HepG2 (cell line): ENCODE measurements around the gene HLF. TPM values are rescaled to one million over a fixed set of nuclear protein-coding genes. Genes with fewer than 3 reads are reported as not detected.

Source experiments
- ATAC-seq: fragments of 200-7000 bp; cut with Tn5 transposase; 3 replicates; pipeline ENCODE4 v1.9.1; 2020; ENCODE audit warnings: mild to moderate bottlenecking, moderate library complexity
- BruUV-seq: library from RNA; stranded (reverse); fragments of 400-500 nt; replicated peaks from 2 replicates; lab custom pipeline; 2021; lab: Mats Ljungman, UMichigan
- CTCF ChIA-PET: fragments of 300-600 bp; formaldehyde crosslinking; extraction: SDS; loops from one replicate; lab custom pipeline; 2021; ENCODE audit warnings: low total read pairs, inconsistent platforms, low intra/inter-chr PET ratio; lab: Yijun Ruan, JAX
- POLR2A ChIA-PET: fragments of 350-600 bp; sonication (Branson Sonifier 250); formaldehyde crosslinking; loops from one replicate; lab custom pipeline; 2020; ENCODE audit warnings: antibody characterized with exemption, inconsistent platforms; lab: Yijun Ruan, JAX
- DNase-seq: peaks from one replicate; pipeline ENCODE4 v3.0.0-alpha.2; 2015; ENCODE audit warnings: low spot score
- FAIRE-seq: peaks from 3 replicates; lab custom pipeline; 2011; peaks lifted over from hg19 to GRCh38; lab: Jason Lieb, UNC
- H2AFZ ChIP-seq: one replicate; pipeline ENCODE4 v1.6.1; 2011; ENCODE audit warnings: low read length, inconsistent platforms
- H3K27ac ChIP-seq: fragments of 300-600 bp; 3 replicates; pipeline ENCODE4 v1.8.0; 2011; ENCODE audit warnings: mixed run types, mild to moderate bottlenecking, mixed read lengths, low read length, inconsistent platforms; ENCODE audit not compliant: insufficient read depth; ENCODE audit errors: extremely low read length
- H3K27me3 ChIP-seq, 2 experiments: fragments of 200-600 bp in 1 of 2; 2 replicates in 1 of 2; 3 replicates in 1 of 2; pipeline versions ENCODE4 v1.6.0 to v1.8.0; 2011; ENCODE audit warnings: low read length in 2 of 2, mild to moderate bottlenecking in 2 of 2, moderate library complexity in 2 of 2, inconsistent platforms in 1 of 2; ENCODE audit not compliant: insufficient read depth in 2 of 2, control insufficient read depth in 1 of 2
- H3K36me3 ChIP-seq, 2 experiments: fragments of 200-600 bp in 1 of 2; replicated peaks in 1 of 2; 2 replicates in 1 of 2; 3 replicates in 1 of 2; pipeline versions ENCODE4 v1.5.1 to v1.8.0; 2011; ENCODE audit warnings: low read length in 2 of 2, inconsistent platforms in 1 of 2; ENCODE audit not compliant: insufficient read depth in 2 of 2, control insufficient read depth in 1 of 2
- H3K4me1 ChIP-seq: 2 replicates; pipeline ENCODE4 v1.5.1; 2012; ENCODE audit warnings: low read length, inconsistent platforms; ENCODE audit not compliant: insufficient read depth
- H3K4me2 ChIP-seq: 2 replicates; pipeline ENCODE4 v1.6.0; 2011; ENCODE audit warnings: low read depth, low read length, inconsistent platforms
- H3K4me3 ChIP-seq, 3 experiments: fragments of 200-600 bp in 1 of 3; sonication (generic), shearing (Covaris generic) in 1 of 3; replicated peaks in 1 of 3; 2 replicates each; pipeline ENCODE4 v1.5.1; 2011 to 2016; ENCODE audit warnings: low read length in 3 of 3, inconsistent platforms in 2 of 3, low read depth in 2 of 3, mild to moderate bottlenecking in 2 of 3, control low read depth in 1 of 3, mixed read lengths in 1 of 3; ENCODE audit not compliant: insufficient read depth in 1 of 3
- H3K79me2 ChIP-seq: one replicate; pipeline ENCODE4 v1.6.1; 2011; ENCODE audit warnings: low read length, inconsistent platforms; ENCODE audit not compliant: insufficient read depth
- H3K9ac ChIP-seq: 2 replicates; pipeline ENCODE4 v1.6.0; 2011; ENCODE audit warnings: mild to moderate bottlenecking, low read depth, low read length, inconsistent platforms; ENCODE audit not compliant: insufficient read depth
- H3K9me3 ChIP-seq: 2 replicates; pipeline ENCODE4 v1.5.1; 2012; ENCODE audit warnings: mild to moderate bottlenecking, low read length
- H4K20me1 ChIP-seq: 2 replicates; pipeline ENCODE4 v1.6.0; 2011; ENCODE audit warnings: inconsistent platforms, mild to moderate bottlenecking, low read length, moderate library complexity; ENCODE audit not compliant: insufficient read depth
- CCAR2 ChIP-seq: fragments of 200-400 bp; formaldehyde crosslinking; optimal IDR thresholded peaks from 2 replicates; pipeline ENCODE3; 2018; ENCODE audit warnings: low read depth, mild to moderate bottlenecking, low read length, moderate library complexity
- GABPA ChIP-seq, 2 experiments: IDR thresholded peaks; 2 replicates each; pipeline ENCODE4 v1.6.1; 2011 to 2016; ENCODE audit warnings: low read depth in 2 of 2, low read length in 1 of 2, missing biosample characterization in 1 of 2, missing genetic modification characterization in 1 of 2
- GLI4 ChIP-seq: sonication (generic); formaldehyde crosslinking; IDR thresholded peaks from 2 replicates; pipeline ENCODE4 v1.5.1; 2020; ENCODE audit warnings: missing genetic modification reagents, mild to moderate bottlenecking, moderate library complexity, borderline replicate concordance
- ISL2 ChIP-seq: sonication (generic); formaldehyde crosslinking; IDR thresholded peaks from 2 replicates; pipeline ENCODE4 v1.5.0; 2020; ENCODE audit warnings: missing genetic modification reagents
- KLF6 ChIP-seq: IDR thresholded peaks from 2 replicates; pipeline ENCODE4 v1.8.0; 2016; ENCODE audit warnings: missing biosample characterization, missing genetic modification reagents
- MED13 ChIP-seq: sonication (generic); formaldehyde crosslinking; IDR thresholded peaks from 2 replicates; pipeline ENCODE4 v1.5.0; 2020; ENCODE audit warnings: missing genetic modification reagents
- POLR2AphosphoS2 ChIP-seq: IDR thresholded peaks from 2 replicates; pipeline ENCODE4 v1.6.1; 2011; ENCODE audit warnings: low read depth, low read length, improper control_type of control experiment
- RBFOX2 ChIP-seq: fragments of 200-400 bp; formaldehyde crosslinking; IDR thresholded peaks from 2 replicates; pipeline ENCODE4 v1.6.1; 2017; ENCODE audit warnings: low read depth, mild to moderate bottlenecking, low read length
- RBM22 ChIP-seq: fragments of 200-400 bp; formaldehyde crosslinking; optimal IDR thresholded peaks from 2 replicates; pipeline ENCODE3; 2017; ENCODE audit warnings: mild to moderate bottlenecking, low read length, moderate library complexity
- ZFP36L1 ChIP-seq: sonication (generic); formaldehyde crosslinking; IDR thresholded peaks from 2 replicates; pipeline ENCODE4 v1.8.0; 2022; ENCODE audit warnings: mild to moderate bottlenecking, missing genetic modification reagents, moderate library complexity
- ZFY ChIP-seq: sonication (generic); formaldehyde crosslinking; IDR thresholded peaks from 2 replicates; pipeline ENCODE4 v1.4.0; 2020; ENCODE audit warnings: missing genetic modification reagents
- ZNF264 ChIP-seq: sonication (generic); formaldehyde crosslinking; IDR thresholded peaks from 2 replicates; pipeline ENCODE4 v1.4.0; 2020; ENCODE audit warnings: missing genetic modification reagents
- ZNF326 ChIP-seq: sonication (generic); formaldehyde crosslinking; IDR thresholded peaks from 2 replicates; pipeline ENCODE4 v1.4.0; 2020; ENCODE audit warnings: missing genetic modification reagents, borderline replicate concordance
- WGBS: methylation state at CpG from one replicate; pipeline ENCODE4 v1.1.6; 2017; ENCODE audit warnings: low lambda C conversion rate; 5-methylcytosine and 5-hydroxymethylcytosine counted together
- in situ Hi-C: cut with HindIII; loops from 2 replicates; pipeline ENCODE4 v1.10.0; 2017; ENCODE audit warnings: low pct_unique_long_range_greater_than_20kb; ENCODE audit not compliant: extremely low pct_ligation_motif_present
- intact Hi-C: fragments of 100-400 bp; cut with micrococcal nuclease; formaldehyde crosslinking; loops from one replicate; pipeline ENCODE4 v1.10.0; 2022; ENCODE audit not compliant: unreplicated experiment
- polyA plus RNA-seq, 8 experiments: library from polyadenylated mRNA; depleted of rRNA in 3 of 8; stranded (reverse) in 7 of 8; unstranded in 1 of 8; fragments of >200 nt; fragmentation: Illumina TruSeq in 4 of 8; extraction: Trizol in 4 of 8; gene quantifications; 2 replicates each; pipeline versions ENCODE4 v1.2.1 to v1.2.3, GENCODE V29; 2011 to 2016; ENCODE audit warnings: low read depth in 4 of 8, missing spikeins in 1 of 8, mixed read lengths in 1 of 8; ENCODE audit not compliant: insufficient read depth in 1 of 8
- total RNA-seq, 5 experiments: library from RNA; depleted of rRNA; stranded (reverse); fragments of >200 nt; fragmentation: Illumina TruSeq; extraction: Trizol; gene quantifications; 2 replicates each; pipeline ENCODE4 v1.2.3, GENCODE V29; 2016; ENCODE audit warnings: low read depth in 1 of 5
- TF ChIP-seq, protein P1 (sequence below): sonication (generic); formaldehyde crosslinking; IDR thresholded peaks from 2 replicates; pipeline ENCODE4 v1.4.0; 2020; ENCODE audit warnings: missing genetic modification reagents, borderline replicate concordance
- TF ChIP-seq, protein P2 (sequence below): sonication (generic); formaldehyde crosslinking; IDR thresholded peaks from 2 replicates; pipeline ENCODE4 v1.4.0; 2020; ENCODE audit warnings: missing genetic modification reagents
- TF ChIP-seq, protein P3 (sequence below): sonication (generic); formaldehyde crosslinking; conservative IDR thresholded peaks from 2 replicates; pipeline ENCODE4 v1.4.0; 2020; ENCODE audit warnings: missing genetic modification reagents

The HLF gene
- total and polyA plus RNA-seq, 2 of the 13 experiments (the other 11 are each of a cell fraction or from before 2014, with no cell fraction given) = 202 to 346 TPM

DNA sequence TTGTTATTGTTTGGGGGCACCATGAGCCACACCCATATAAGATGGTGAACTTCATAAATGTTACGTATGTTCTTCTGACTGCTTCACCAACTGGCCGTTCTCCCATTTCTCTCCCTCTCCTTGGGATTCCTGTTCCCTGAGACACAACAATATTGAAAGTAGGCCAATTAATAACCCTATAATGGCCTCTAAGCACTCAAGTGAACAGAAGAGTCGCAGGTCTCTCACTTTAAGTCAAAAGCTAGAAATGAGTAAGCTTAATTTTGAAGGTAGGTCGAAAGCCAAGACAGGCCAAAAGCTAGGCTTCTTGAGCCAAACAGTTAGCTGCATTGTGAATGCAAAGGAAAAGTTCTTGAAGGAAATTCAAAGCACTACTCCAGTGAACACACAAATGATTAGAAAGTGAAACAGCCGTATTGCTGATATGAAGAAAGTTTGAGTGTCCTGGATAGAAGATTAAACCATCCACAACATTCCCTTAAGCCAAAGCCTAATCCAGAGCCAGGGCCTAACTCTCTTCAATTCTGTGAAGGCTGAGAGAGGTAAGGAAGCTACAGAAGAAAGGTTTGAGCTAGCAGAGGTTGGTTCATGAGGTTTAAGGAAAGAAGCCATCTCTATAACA, 25.8 kb downstream of the HLF start:
- Histone ChIP-seq H3K4me2 (no peak overlapping the region), H3K9ac (no peak overlapping the region), H4K20me1 (peaks cover 28% of the 10 kb centered on the region), H3K4me1 (peaks cover 100% of the 10 kb centered on the region), H3K9me3 (no peaks in the 10 kb centered on the region), H3K79me2 (peaks cover 93% of the 10 kb centered on the region), H3K27me3 (no peaks in the 10 kb centered on the region), H3K27ac (peak overlapping the region; percentile 34), H2AFZ (no peak overlapping the region), H3K36me3 (peaks cover 38 to 74% of the 10 kb centered on the region in 2 experiments), H3K4me3 (no peak overlapping the region)
- no peak for DNase-seq
- no peak for FAIRE-seq
- BruUV-seq = no TSS peak
- intact Hi-C loops = no loop called here
- ChIA-PET POLR2A (interaction anchor here (12.4 kb wide), 1 partner anchor 19 kb away, joined by 626 read pairs; the partner anchor contains the start of gene HLF), CTCF (no interaction called here)
- in situ Hi-C loops = no loop called here
- 97% methylated on average over 5 of the region's 5 CpGs for WGBS
- no peak for ATAC-seq
- TF ChIP-seq CCAR2 (no peak), ISL2 (CRISPR knock-in tag) (0 out of 2 replicates have a peak, but pooled peaks have one; percentile 13), ZFP36L1 (0 out of 2 replicates have a peak, but pooled peaks have one; percentile 25), GLI4 (CRISPR knock-in tag) (0 out of 2 replicates have a peak, but pooled peaks have one; percentile 64), MED13 (CRISPR knock-in tag) (peak; percentile 50; the same call in 1 of the 2 replicates), POLR2AphosphoS2 (peak; percentile 68; the same call in 1 of the 2 replicates), GABPA (IDR thresholded peaks at IDR 0.05; ENCODE audit: low read depth, low read length) (no peak), GABPA (CRISPR knock-in tag; IDR thresholded peaks at IDR 0.05; ENCODE audit: low read depth) (no peak), ZNF326 (0 out of 2 replicates have a peak, but pooled peaks have one; percentile 11), RBFOX2 (0 out of 2 replicates have a peak, but pooled peaks have one; percentile 39), KLF6 (0 out of 2 replicates have a peak, but pooled peaks have one; percentile 40), ZFY (CRISPR knock-in tag) (peak; percentile 32; the same call in 1 of the 2 replicates), RBM22 (peak; percentile 65), ZNF264 (CRISPR knock-in tag) (0 out of 2 replicates have a peak, but pooled peaks have one; percentile 28)
- TF ChIP-seq, protein P1, sequence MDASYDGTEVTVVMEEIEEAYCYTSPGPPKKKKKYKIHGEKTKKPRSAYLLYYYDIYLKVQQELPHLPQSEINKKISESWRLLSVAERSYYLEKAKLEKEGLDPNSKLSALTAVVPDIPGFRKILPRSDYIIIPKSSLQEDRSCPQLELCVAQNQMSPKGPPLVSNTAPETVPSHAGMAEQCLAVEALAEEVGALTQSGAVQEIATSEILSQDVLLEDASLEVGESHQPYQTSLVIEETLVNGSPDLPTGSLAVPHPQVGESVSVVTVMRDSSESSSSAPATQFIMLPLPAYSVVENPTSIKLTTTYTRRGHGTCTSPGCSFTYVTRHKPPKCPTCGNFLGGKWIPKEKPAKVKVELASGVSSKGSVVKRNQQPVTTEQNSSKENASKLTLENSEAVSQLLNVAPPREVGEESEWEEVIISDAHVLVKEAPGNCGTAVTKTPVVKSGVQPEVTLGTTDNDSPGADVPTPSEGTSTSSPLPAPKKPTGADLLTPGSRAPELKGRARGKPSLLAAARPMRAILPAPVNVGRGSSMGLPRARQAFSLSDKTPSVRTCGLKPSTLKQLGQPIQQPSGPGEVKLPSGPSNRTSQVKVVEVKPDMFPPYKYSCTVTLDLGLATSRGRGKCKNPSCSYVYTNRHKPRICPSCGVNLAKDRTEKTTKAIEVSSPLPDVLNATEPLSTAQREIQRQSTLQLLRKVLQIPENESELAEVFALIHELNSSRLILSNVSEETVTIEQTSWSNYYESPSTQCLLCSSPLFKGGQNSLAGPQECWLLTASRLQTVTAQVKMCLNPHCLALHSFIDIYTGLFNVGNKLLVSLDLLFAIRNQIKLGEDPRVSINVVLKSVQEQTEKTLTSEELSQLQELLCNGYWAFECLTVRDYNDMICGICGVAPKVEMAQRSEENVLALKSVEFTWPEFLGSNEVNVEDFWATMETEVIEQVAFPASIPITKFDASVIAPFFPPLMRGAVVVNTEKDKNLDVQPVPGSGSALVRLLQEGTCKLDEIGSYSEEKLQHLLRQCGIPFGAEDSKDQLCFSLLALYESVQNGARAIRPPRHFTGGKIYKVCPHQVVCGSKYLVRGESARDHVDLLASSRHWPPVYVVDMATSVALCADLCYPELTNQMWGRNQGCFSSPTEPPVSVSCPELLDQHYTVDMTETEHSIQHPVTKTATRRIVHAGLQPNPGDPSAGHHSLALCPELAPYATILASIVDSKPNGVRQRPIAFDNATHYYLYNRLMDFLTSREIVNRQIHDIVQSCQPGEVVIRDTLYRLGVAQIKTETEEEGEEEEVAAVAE (CRISPR knock-in tag) = no peak
- TF ChIP-seq, protein P2, sequence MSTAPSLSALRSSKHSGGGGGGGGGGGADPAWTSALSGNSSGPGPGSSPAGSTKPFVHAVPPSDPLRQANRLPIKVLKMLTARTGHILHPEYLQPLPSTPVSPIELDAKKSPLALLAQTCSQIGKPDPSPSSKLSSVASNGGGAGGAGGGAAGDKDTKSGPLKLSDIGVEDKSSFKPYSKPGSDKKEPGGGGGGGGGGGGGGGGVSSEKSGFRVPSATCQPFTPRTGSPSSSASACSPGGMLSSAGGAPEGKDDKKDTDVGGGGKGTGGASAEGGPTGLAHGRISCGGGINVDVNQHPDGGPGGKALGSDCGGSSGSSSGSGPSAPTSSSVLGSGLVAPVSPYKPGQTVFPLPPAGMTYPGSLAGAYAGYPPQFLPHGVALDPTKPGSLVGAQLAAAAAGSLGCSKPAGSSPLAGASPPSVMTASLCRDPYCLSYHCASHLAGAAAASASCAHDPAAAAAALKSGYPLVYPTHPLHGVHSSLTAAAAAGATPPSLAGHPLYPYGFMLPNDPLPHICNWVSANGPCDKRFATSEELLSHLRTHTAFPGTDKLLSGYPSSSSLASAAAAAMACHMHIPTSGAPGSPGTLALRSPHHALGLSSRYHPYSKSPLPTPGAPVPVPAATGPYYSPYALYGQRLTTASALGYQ (CRISPR knock-in tag) = peak; percentile 58; the same call in 1 of the 2 replicates
- TF ChIP-seq, protein P3, sequence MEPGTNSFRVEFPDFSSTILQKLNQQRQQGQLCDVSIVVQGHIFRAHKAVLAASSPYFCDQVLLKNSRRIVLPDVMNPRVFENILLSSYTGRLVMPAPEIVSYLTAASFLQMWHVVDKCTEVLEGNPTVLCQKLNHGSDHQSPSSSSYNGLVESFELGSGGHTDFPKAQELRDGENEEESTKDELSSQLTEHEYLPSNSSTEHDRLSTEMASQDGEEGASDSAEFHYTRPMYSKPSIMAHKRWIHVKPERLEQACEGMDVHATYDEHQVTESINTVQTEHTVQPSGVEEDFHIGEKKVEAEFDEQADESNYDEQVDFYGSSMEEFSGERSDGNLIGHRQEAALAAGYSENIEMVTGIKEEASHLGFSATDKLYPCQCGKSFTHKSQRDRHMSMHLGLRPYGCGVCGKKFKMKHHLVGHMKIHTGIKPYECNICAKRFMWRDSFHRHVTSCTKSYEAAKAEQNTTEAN (CRISPR knock-in tag) = 0 out of 2 replicates have a peak, but pooled peaks have one; percentile 7
